ENCODE data around the gene PTCHD4.

The PTCHD4 gene

GRCh38 chr6:48069280-48069679 lies 41.7 kb downstream of the PTCHD4 start:
- Mint-ChIP-seq H3K9me3 (no peaks in the 10 kb centered on the region), H3K27me3 (ENCODE audit: low read depth) (peaks cover 53% of the 10 kb centered on the region), H3K27ac (no peak overlapping the region), H3K36me3 (ENCODE audit: low read depth) (no peaks in the 10 kb centered on the region), H3K4me1 (peaks cover 20% of the 10 kb centered on the region), H3K4me3 (peak overlapping the region; percentile 74 to 90 (median 87))
- TF ChIP-seq CTCF (IDR thresholded peaks at IDR 0.05; ENCODE audit: unreplicated experiment in 3 of 3) = no peak

GRCh38 chr6:48068278-48069251 lies 42.4 kb downstream of the PTCHD4 start:
- Mint-ChIP-seq H3K27ac (no peak overlapping the region), H3K9me3 (no peaks in the 10 kb centered on the region), H3K27me3 (ENCODE audit: low read depth) (peaks cover 53% of the 10 kb centered on the region), H3K4me1 (peaks cover 20% of the 10 kb centered on the region), H3K4me3 (peak overlapping the region; percentile 74 to 90 (median 87)), H3K36me3 (ENCODE audit: low read depth) (no peaks in the 10 kb centered on the region)
- TF ChIP-seq CTCF (IDR thresholded peaks at IDR 0.05; ENCODE audit: unreplicated experiment in 3 of 3) = no peak

GRCh38 chr6:48067886-48068277 lies 43.1 kb downstream of the PTCHD4 start:
- H3K4me1 Mint-ChIP-seq = peaks cover 20% of the 10 kb centered on the region
- H3K27ac Mint-ChIP-seq = no peak overlapping the region
- H3K27me3 Mint-ChIP-seq (ENCODE audit: low read depth) = peaks cover 53% of the 10 kb centered on the region
- TF ChIP-seq CTCF (IDR thresholded peaks at IDR 0.05; ENCODE audit: unreplicated experiment in 3 of 3) = no peak
- peak overlapping the region; percentile 67 to 90 (median 87) for H3K4me3 Mint-ChIP-seq
- no peaks in the 10 kb centered on the region for H3K9me3 Mint-ChIP-seq
- no peaks in the 10 kb centered on the region for H3K36me3 Mint-ChIP-seq (ENCODE audit: low read depth)

- peak overlapping the region; percentile 45 to 87 (median 67) for H3K4me3 Mint-ChIP-seq
- H3K27ac Mint-ChIP-seq = no peak overlapping the region
- no peak for TF ChIP-seq CTCF (IDR thresholded peaks at IDR 0.05; ENCODE audit: unreplicated experiment in 3 of 3)
- peaks cover 53% of the 10 kb centered on the region for H3K27me3 Mint-ChIP-seq (ENCODE audit: low read depth)
- no peaks in the 10 kb centered on the region for H3K36me3 Mint-ChIP-seq (ENCODE audit: low read depth)
- H3K4me1 Mint-ChIP-seq = peaks cover 20% of the 10 kb centered on the region
- no peaks in the 10 kb centered on the region for H3K9me3 Mint-ChIP-seq
Measured at GRCh38 chr6:48067148-48067712, 43.8 kb downstream of the PTCHD4 start.

- no peaks in the 10 kb centered on the region for H3K4me1 Mint-ChIP-seq
- H3K4me3 Mint-ChIP-seq = no peak overlapping the region
- no peak for TF ChIP-seq CTCF (IDR thresholded peaks at IDR 0.05; ENCODE audit: unreplicated experiment in 3 of 3)
- H3K27me3 Mint-ChIP-seq (ENCODE audit: low read depth) = peaks cover 11% of the 10 kb centered on the region
- H3K9me3 Mint-ChIP-seq = no peaks in the 10 kb centered on the region
- H3K27ac Mint-ChIP-seq = no peak overlapping the region
- H3K36me3 Mint-ChIP-seq (ENCODE audit: low read depth) = no peaks in the 10 kb centered on the region
Measured at GRCh38 chr6:48061265-48061990, 49.6 kb downstream of the PTCHD4 start.
